ENCODE results near the gene SLC37A3. TPM values are rescaled to one million over a fixed set of nuclear protein-coding genes. Genes with fewer than 3 reads are reported as not detected.
"Not testable (repeated sequence)": the region's sequence is repeated elsewhere in the genome, so short reads cannot be mapped to it uniquely, and the experiment has no call there.

Gene SLC37A3
- total RNA-seq, 1 experiment from 2014 or later: 46.4 TPM

GRCh38 chr7:140417456-140418155 lies 19.3 kb upstream of the SLC37A3 start:
- Histone ChIP-seq H3K9me3 (no peaks in the 10 kb centered on the region), H3K4me3 (ENCODE audit: low read depth, low read length) (no peak overlapping the region), H3K36me3 (ENCODE audit: control insufficient read depth, insufficient read depth, low read length) (no peaks in the 10 kb centered on the region), H3K4me1 (peaks cover 8% of the 10 kb centered on the region; the same call in 1 of the 2 replicates), H3K27me3 (replicated peaks; ENCODE audit: control insufficient read depth, insufficient read depth, low read length) (no peaks in the 10 kb centered on the region)
- intact Hi-C loops (cut with micrococcal nuclease; ENCODE audit: unreplicated experiment): no loop called here
- DNase-seq: no peak
- Mint-ChIP-seq H3K9me3 (ENCODE audit: unreplicated experiment) (no peaks in the 10 kb centered on the region), H3K27me3 (ENCODE audit: insufficient read depth, unreplicated experiment) (no peaks in the 10 kb centered on the region), H3K4me1 (ENCODE audit: low read depth, unreplicated experiment) (peaks cover 8% of the 10 kb centered on the region), H3K36me3 (ENCODE audit: insufficient read depth, unreplicated experiment) (no peaks in the 10 kb centered on the region), H3K4me3 (ENCODE audit: unreplicated experiment) (no peak overlapping the region), H3K27ac (ENCODE audit: unreplicated experiment) (no peak overlapping the region)
- POLR2A ChIA-PET: no interaction called here
- TF ChIP-seq CTCF (IDR thresholded peaks at IDR 0.05; ENCODE audit: insufficient read depth in 1 of 2, low read depth in 1 of 2, low read length in 1 of 2, severe bottlenecking in 1 of 2, unreplicated experiment in 1 of 2): no peak
- CTCF ChIA-PET: interaction anchor here (0.6 to 0.7 kb wide), 2 partner anchors 1305 to 1419 kb away, joined by 3 to 4 read pairs; no protein-coding TSS in a partner anchor
- BruUV-seq (replicated peaks): no TSS peak

- Mint-ChIP-seq H3K36me3 (ENCODE audit: insufficient read depth, unreplicated experiment) (no peaks in the 10 kb centered on the region), H3K27me3 (ENCODE audit: insufficient read depth, unreplicated experiment) (no peaks in the 10 kb centered on the region), H3K4me3 (ENCODE audit: unreplicated experiment) (no peak overlapping the region), H3K27ac (ENCODE audit: unreplicated experiment) (no peak overlapping the region), H3K4me1 (ENCODE audit: low read depth, unreplicated experiment) (peaks cover 8% of the 10 kb centered on the region), H3K9me3 (ENCODE audit: unreplicated experiment) (no peaks in the 10 kb centered on the region)
- TF ChIP-seq CTCF (IDR thresholded peaks at IDR 0.05; ENCODE audit: insufficient read depth in 1 of 2, low read depth in 1 of 2, low read length in 1 of 2, severe bottlenecking in 1 of 2, unreplicated experiment in 1 of 2): no peak
- ChIA-PET POLR2A (no interaction called here), CTCF (no interaction called here)
- DNase-seq: no peak
- Histone ChIP-seq H3K27me3 (replicated peaks; ENCODE audit: control insufficient read depth, insufficient read depth, low read length) (no peaks in the 10 kb centered on the region), H3K36me3 (ENCODE audit: control insufficient read depth, insufficient read depth, low read length) (no peaks in the 10 kb centered on the region), H3K9me3 (no peaks in the 10 kb centered on the region), H3K4me3 (ENCODE audit: low read depth, low read length) (no peak overlapping the region), H3K4me1 (peaks cover 8% of the 10 kb centered on the region; the same call in 1 of the 2 replicates)
- intact Hi-C loops (cut with micrococcal nuclease; ENCODE audit: unreplicated experiment): no loop called here
- no TSS peak for BruUV-seq (replicated peaks)
Measured at GRCh38 chr7:140416560-140416959, 18.2 kb upstream of the SLC37A3 start.

- H3K27me3 ChIP-seq (replicated peaks; ENCODE audit: control insufficient read depth, insufficient read depth, low read length); H3K9me3 Mint-ChIP-seq (ENCODE audit: unreplicated experiment); H3K27ac Mint-ChIP-seq (ENCODE audit: unreplicated experiment); CTCF ChIA-PET; H3K4me1 ChIP-seq; H3K36me3 ChIP-seq (ENCODE audit: control insufficient read depth, insufficient read depth, low read length); H3K4me3 ChIP-seq (ENCODE audit: low read depth, low read length); H3K4me1 Mint-ChIP-seq (ENCODE audit: low read depth, unreplicated experiment); H3K27me3 Mint-ChIP-seq (ENCODE audit: insufficient read depth, unreplicated experiment); intact Hi-C loops (cut with micrococcal nuclease; ENCODE audit: unreplicated experiment); H3K36me3 Mint-ChIP-seq (ENCODE audit: insufficient read depth, unreplicated experiment); POLR2A ChIA-PET; DNase-seq; BruUV-seq (replicated peaks); H3K9me3 ChIP-seq; H3K4me3 Mint-ChIP-seq (ENCODE audit: unreplicated experiment): not testable (repeated sequence)
Measured at GRCh38 chr7:140415816-140416215, 17.5 kb upstream of the SLC37A3 start.

Measured in Caco-2 (cell line).